HT-29 (cell line): ENCODE results near the gene DLK1. TPM values are rescaled to one million over a fixed set of nuclear protein-coding genes. Genes with fewer than 3 reads are reported as not detected.

ENCODE experiments used
- DNase-seq: peaks from one replicate; pipeline ENCODE4 v3.0.0-alpha.2; 2015; ENCODE audit warnings: low spot score
- total RNA-seq: library from RNA; depleted of rRNA; stranded (reverse); fragments of >200 nt; shearing (Covaris generic); gene quantifications from 2 replicates; pipeline ENCODE4 v1.2.3, GENCODE V29; 2014

Gene DLK1
- total RNA-seq, 1 experiment from 2014 or later = not detected

DNA sequence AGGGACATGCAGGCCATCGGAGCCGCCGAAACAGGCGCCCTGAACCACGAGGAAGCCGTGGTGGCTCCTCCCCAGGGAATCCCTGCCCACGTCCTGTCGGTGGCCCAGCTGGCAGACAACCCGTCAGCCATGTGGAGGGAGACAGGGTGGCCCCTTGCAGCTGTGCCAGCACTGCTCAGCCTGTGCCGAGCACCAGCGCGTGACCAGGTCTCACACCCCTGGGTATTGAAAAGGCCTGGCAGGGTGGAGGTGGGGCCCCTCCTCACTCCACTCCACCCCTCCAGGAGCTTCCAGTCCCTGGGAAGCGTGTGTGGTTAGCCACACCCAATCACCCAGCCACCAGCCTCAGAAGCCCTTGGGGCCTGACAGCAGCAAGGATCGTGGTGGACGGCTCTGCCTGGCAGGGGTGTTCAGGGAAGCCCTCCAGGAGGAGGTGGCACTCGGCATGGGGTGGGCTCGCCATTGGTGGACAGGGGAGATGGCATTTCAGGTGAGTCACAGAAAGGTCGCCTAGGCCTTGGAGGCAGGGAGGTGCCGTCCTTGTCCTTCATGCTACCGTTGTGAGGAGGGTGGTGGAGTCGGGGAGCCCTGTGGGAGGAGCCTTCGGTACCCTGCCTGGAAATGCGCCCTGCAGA lies 12.3 kb upstream of the DLK1 start:
- DNase-seq = no peak

DNA sequence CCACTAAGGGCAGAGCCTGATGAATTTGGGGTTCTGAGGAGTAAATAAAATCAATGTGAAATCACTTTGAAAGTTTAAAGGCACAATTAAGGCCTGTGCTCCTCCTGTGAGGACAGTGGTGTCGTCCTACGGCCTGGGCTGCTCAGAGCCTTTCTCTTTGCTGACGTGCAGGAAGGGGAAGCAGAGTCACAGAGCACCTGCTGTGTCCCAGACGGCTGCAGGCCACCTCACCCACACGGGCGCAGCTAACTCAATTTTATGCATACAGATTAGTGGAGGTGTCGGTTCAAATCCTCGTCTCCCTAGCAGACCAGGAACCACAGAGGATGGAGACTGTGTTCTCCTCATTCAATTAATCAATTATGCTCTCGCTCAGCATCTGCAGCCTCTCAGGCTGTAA lies 11.4 kb upstream of the DLK1 start:
- no peak for DNase-seq

- no peak for DNase-seq
Observed at GRCh38 chr14:100715803-100716202, 10.9 kb upstream of the DLK1 start.

- DNase-seq = no peak
Observed at GRCh38 chr14:100717386-100717785, 9.3 kb upstream of the DLK1 start.

- no peak for DNase-seq
Observed at GRCh38 chr14:100719976-100720520, 6.6 kb upstream of the DLK1 start.

DNA sequence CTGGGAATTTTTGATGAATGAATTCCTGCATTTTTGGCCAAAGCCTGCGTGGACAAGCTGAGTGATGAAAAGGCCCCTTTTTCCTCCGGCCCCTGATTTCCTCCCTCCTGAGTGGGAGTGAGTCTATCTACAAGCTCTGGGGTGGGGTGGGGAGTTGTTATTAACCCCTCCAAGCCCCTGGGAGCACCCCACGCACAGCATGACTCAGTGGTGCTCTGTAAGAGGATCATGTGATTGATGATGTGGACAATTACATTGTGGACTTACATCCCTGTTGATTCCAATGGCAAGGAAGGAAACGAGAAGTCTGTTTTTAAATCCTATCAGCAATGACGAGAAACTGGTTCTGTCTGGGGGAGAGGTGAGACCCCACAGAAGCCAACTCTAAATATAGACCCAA lies 5.1 kb upstream of the DLK1 start:
- DNase-seq = no peak

DNA sequence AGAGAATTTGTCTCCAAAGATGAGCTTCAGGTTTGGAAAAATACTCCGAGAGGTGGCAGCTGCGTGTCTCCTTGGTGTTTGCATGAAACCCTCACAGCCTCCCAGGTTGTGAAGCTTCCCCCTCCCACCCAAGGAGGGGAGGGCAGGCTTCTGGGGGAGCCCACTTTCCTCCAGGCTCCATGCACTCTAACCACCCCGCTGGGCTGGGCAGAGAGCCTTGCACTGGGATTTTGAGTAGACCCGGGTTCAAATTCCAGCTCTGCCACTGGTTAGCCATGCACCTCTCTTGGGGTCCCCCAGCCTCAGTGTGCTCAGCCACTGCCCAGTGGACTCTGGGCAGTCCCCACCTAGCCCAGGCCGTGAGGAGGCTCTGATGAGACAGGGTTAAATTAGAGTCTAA lies 4.3 kb upstream of the DLK1 start:
- no peak for DNase-seq

- DNase-seq = no peak
Observed at GRCh38 chr14:100723135-100723829, 3.4 kb upstream of the DLK1 start.

DNA sequence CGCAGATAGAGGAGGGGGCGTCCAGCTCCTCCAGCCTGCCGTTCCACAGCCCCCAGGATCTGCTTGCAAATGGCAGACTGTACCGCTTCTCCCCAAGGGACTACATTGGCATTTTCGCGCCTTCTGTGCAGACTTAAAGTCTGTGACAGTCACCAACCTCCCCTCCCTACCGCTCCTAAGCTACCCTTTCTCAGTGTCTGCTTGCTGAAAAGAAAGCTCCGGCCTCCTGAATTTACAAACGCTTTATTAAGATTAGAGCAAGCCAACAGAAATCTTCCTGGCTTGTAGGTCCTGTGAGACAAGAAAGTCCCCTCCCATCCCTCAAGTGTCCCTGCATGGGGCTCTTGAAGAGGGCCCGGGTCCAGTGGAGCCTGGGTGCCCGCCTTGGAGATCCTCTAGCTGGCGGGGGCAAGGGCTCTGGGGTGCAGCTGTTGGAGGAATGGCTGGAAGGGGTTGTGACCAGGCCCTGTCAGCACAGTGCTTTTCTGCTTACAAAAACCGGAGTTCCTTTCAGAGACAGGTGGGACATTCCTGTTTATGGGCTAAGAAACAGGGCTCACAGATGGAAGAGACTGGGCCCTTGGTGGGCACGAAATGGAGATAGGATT lies 2.8 kb upstream of the DLK1 start:
- no peak for DNase-seq

GRCh38 chr14:100724536-100724935 lies 2.2 kb upstream of the DLK1 start:
- no peak for DNase-seq

GRCh38 chr14:100725587-100726387 lies 905 bp upstream of the DLK1 start:
- DNase-seq = no peak

DNA sequence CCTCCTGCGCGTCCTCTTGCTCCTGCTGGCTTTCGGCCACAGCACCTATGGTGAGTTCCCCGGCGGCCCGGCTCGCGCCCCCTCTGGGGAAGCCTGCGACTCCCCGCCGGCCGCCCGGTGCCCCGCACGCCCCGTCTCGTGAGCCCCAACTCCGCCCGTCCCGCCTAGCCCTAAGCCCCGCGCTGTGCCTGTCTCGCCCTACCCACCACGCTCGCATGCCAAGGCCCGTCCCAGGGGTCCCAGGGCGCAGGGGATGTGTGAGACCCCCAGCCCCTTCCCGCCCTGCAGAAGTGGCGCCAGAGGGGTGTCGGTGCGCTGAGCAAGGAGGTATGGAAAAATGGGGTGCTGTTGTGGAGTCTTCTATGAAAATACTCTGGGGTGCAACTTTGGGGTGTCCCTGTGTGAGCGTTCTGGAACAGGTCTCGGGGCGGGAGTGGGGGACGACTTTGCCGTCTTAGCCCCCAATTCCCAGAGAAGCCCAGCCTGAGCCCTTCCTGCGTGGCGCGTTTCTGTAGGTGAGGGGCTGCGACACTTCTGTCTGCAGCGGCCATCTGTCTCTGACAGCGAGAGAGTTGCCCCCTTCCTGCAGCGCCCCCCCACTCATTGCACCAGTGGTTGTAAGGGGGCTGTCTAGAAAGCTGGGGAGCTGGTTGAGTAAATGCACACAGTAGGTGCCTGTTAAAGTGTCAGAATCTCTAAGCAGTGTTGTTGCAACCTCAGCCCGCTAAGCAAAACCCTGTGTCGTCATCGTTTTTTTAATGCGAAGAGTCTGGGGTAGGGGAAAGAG lies 587 bp downstream of the DLK1 start:
- DNase-seq = no peak

GRCh38 chr14:100727873-100728240 lies 1.2 kb downstream of the DLK1 start:
- DNase-seq = no peak

DNA sequence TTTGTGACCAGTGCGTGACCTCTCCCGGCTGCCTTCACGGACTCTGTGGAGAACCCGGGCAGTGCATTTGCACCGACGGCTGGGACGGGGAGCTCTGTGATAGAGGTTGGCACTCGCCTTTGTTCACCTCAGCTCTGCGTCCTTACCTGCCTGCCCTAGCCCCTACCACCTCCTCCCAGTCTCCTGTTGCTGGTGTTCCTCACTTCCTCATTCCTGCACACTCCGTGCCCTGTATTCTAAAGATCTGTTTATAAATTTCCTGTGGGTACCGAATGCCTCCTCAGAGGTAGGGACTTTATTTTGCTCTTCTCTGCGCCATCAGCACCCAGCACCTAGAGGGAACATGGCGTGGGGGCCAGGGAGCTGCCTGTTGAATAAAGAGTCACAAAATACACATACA lies 2.3 kb downstream of the DLK1 start:
- DNase-seq = no peak

DNA sequence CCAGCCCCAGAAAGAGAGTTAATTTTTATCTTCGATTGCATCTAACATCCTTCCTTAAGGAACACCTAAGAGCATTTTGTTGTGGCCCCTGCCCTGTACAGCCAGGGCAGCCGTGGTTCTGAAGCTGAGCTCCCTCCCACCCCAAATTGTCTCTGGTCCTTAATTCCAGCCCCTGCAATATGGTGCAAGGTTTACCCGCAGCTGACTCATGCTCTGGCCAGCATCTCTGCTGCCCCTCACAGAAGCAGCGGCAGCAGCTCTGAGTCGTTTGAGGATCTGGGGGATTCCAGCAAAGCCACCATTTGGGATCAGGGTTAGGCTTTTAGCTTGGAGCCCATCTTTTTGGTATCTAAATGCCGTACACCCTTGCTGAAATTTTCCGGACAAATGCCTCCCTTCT lies 3.3 kb downstream of the DLK1 start:
- DNase-seq = no peak

DNA sequence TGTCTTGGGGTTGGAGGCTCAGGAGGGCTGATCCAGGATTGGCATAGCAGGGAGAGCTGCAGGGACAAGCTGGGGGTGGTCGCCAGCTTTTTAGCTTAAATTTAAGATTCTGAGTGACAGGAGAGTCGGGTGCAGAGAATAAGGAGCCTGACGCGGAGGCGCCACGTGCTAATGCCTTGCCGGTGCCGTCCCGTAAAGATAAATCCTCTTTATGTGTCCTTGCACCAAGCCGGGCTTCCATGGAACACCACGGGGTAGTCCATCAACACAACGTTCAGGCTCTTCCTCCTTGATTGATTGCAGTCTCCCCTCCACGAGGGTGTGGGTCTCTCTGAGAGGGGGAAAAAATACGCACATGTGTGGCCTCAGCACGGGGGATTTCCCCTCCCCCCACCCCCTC lies 3.9 kb downstream of the DLK1 start:
- DNase-seq = no peak

GRCh38 chr14:100731011-100731670 lies 4.4 kb downstream of the DLK1 start:
- DNase-seq = no peak

DNA sequence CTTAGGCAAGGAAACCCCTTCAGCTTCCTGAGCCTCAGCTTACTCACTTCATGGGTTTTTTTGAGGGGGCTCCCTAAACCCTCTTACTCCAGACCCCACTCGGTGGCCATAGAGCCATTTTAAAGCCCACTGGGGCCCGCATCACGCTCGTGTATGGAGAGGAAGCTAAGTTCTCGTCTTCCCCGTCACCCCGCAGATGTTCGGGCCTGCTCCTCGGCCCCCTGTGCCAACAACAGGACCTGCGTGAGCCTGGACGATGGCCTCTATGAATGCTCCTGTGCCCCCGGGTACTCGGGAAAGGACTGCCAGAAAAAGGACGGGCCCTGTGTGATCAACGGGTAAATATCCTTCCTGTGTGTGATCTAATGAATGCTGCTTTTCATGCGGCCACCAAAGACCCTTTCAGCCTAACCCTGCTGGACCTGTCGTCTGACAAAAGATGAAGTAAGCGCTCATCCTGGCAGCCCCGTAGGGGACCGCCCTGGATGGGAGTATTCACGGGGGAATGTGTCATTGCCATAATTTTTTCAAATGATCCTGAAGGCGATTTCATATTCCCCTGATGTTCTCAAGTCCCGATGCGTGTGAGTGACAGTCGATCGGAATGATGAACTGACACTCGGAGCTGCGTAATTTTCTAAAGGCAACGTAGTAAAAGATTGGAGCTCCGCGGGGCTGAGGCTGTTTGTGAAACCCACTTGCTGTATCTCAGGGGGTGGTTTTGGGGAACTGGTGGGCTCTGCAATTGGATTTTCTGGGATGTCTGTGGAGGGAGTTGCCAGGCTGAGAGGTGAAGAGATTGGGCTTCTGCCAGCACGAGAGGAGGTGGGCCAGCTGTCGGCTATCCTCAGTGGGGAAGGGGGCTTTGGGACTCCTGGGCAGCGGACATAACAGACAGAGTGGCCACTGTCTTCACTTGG lies 5.4 kb downstream of the DLK1 start:
- DNase-seq = no peak

- DNase-seq = no peak
Observed at GRCh38 chr14:100732766-100733100, 6.0 kb downstream of the DLK1 start.
